ENCODE measurements around the gene CLEC1B.

DNA sequence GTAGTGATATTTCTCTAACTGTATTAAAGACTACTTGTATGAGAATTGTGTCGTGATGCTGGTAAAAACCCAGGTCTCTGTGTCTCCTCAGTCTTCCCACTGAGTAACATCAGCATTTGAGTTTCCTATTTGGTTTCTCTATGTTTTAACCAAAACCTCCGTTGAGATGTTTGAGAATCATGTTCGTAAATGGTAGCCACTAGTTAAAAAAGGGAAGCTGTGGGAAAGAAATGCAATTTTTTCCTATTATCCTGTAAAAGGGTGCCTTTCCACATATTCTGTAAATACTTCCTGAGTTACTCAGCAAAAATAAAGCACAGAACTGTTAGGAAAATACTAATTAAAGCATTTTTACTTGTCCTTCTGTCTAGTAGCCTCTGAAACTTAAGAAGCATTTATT lies 7.0 kb downstream of the CLEC1B start:
- TF ChIP-seq, protein P1, sequence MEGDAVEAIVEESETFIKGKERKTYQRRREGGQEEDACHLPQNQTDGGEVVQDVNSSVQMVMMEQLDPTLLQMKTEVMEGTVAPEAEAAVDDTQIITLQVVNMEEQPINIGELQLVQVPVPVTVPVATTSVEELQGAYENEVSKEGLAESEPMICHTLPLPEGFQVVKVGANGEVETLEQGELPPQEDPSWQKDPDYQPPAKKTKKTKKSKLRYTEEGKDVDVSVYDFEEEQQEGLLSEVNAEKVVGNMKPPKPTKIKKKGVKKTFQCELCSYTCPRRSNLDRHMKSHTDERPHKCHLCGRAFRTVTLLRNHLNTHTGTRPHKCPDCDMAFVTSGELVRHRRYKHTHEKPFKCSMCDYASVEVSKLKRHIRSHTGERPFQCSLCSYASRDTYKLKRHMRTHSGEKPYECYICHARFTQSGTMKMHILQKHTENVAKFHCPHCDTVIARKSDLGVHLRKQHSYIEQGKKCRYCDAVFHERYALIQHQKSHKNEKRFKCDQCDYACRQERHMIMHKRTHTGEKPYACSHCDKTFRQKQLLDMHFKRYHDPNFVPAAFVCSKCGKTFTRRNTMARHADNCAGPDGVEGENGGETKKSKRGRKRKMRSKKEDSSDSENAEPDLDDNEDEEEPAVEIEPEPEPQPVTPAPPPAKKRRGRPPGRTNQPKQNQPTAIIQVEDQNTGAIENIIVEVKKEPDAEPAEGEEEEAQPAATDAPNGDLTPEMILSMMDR (IDR thresholded peaks at IDR 0.05) = no peak
- TF ChIP-seq POLR2A (IDR thresholded peaks at IDR 0.05) (no peak), EP300 (IDR thresholded peaks at IDR 0.05) (no peak)
